ENCODE results near the gene NFATC2.

NFATC2 gene

DNA sequence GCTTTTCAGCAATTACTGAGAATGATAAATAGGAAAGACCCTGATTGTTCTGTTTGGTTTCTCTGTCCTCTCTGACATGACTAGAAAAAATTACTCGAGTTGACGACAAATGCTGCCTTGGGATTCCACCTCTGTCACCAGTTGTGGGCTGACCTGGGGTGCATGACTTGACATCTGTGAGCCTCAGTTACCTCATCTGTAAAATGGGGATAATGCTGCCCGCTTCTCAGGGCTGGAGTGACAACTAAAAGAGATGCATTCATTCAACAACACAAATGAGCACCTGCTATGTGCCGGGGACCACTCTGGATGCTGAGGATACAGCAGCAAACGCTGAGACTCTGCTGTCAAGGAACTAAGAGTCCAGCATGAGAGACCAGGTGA is 94.8 kb downstream of the NFATC2 start:
- no peak for DNase-seq

DNA sequence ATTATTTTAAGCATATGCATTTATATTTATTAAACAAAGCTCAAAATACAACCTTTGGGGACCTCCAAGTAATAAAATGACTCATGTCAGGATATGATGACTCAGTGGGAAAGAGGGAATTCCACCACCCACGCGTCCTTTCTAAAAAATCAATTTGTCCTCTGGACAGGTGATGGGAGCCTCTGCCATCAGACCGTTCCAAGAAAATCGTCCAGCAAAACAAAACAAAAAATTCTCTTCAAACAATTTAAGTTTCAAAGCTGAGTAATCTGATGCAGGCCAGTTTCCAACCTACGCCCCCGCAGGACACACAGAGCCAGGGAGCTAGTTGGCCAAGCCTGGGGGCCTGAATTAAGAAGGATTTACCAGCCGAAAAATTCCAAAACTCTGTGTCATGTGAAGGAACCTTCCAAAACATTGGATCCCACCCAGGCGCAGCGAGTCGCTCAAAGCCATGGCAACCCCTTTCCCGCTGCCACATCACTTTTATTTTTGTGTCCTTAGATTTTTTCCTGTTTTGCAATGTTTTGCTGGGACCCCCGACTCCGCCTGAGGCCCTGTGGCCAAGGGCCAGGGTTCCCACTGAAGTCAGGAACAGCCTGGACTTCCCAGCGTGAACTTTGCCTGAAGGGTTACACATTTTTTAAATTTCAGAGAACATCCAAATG is 95.3 kb downstream of the NFATC2 start:
- DNase-seq, result no peak

DNA sequence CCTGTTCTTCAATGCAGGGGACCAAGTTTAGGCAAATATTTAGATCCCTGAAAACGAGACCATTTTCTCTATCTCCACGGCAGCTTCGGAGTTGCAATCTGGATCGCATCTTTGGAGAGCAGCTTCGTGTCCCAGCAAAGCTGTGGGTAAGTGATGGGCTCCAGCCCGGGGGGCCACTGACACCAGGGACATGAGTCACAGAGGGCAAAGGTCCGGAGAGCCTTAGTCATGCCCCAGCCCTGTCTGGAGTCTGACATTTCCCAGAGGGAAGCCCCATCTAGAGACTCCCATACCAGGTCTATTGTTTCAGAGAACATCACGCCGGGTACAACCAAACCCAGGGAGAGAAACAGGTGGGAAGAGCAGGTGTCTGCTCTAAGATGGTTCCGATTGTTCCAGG is 95.9 kb downstream of the NFATC2 start:
- no peak for DNase-seq

DNA sequence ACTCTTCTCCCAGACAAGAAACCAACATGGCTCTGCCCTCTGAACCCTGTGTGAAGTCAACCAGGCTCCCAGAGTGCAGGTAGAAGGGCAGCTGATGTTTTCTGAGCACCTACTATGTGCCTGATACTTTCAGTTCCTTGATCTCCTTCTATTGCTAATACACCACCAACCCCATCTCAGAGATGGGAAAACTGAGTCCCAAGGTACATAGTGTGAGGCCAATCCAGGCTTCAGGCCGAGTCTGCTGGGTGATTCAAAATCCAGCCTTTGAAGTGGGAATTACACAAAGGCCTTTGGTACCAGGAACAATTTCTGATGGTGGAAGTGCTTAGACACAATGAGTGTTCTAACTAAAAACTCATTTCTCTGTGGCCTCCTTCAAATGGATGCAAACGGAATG is 96.3 kb downstream of the NFATC2 start:
- no peak for DNase-seq

DNA sequence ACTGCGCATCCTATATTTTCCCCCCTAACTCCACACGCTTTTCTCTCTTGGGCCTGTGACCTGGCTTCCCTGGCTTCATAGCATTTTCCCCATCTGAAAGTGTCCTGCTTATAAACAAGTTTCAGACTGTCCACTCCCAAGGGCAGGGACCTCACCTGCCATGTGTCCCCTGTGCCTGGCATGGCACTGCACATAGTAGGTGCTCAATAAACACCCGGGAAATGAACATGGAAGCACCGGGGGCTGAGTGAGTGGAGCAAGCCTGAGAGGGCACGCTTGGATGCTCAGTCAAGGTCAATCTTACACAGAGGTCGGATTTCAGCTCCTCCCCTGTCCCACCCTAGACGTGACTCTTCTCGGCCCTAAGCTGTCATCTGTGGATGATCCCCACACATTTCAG is 96.9 kb downstream of the NFATC2 start:
- DNase-seq, result no peak

DNA sequence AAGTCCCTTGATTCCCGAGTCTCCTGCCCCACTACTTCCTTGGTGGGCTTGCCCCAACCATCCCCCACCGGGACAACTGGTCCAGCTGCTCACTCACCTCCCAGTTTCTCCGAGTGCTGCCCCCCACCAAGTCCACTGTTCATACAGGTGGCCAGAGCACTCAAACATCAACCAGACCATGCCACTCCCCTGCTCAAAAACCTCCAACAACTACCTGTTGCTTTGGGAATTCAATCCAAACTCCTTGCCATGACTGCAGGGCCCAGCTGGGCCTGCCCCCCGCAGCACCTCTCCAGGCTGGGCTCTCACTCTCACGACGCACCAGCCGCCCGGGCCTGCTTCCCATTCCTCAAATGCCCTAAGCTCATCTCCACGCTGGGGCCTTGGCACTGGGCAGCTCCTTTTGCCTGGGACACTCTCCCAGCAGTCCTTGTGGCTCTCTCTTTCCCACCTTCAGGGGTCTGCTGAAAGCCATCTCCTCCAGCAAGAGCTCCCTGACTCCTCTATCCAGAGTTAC is 97.5 kb downstream of the NFATC2 start:
- DNase-seq, result no peak

DNA sequence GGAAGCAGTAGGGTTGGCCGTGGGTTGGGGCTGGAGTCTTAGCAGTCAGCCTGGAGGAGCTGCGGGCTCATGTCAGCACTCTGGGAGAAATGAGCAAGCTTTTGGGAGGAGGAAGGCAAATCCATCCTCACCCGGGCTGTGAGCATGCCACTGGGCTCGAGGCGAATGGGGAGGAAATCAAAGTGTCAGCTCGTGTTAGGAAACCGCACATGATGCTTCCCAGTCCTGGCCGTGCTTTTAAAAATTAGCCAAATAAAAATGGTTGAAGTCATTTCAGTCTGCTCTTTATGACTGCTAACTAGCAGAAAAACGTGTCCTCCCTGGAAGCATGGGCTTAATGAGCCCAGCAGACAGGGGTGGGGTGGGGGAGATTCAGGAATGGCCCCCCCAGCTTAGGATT is 98.1 kb downstream of the NFATC2 start:
- no peak for DNase-seq

DNA sequence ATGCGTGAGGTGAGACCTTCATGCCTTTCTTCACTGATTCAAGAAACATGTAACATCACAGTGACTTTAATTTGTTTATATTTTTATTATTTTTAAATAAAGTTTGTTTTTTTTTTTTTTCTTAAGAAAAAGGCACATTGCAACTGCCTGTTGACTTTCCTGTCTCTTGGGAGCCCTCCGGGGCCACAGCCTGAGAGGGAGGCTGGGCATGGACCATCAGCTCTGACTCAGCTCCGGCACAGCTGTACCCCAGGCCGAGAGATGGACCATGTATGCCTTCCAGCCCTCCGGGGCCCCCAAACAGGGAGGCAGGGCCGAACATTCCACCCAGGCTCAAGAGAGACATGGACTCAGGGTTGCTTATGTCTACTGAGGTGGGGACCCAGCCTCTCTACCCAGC is 99.9 kb downstream of the NFATC2 start:
- no peak for DNase-seq

DNA sequence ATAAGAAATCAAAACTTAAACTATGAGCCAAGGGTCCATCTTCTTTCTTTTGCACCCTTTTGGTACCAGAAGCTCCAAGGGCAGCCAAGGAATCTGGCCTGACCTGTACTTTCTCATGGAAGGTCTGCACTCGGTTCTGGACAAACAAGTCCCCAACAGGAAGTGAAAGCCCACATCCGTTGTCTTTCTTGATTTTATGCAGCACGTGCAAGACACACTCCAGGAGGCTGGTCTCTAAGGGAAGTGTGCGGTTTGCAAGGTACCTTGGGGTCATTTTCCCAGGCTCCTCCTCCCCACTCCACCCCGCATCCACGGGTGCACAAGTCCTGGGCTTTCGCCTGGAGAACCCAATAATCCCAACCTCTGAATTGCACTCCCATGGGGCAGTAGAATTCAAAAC is 101.9 kb downstream of the NFATC2 start:
- DNase-seq, result no peak

DNA sequence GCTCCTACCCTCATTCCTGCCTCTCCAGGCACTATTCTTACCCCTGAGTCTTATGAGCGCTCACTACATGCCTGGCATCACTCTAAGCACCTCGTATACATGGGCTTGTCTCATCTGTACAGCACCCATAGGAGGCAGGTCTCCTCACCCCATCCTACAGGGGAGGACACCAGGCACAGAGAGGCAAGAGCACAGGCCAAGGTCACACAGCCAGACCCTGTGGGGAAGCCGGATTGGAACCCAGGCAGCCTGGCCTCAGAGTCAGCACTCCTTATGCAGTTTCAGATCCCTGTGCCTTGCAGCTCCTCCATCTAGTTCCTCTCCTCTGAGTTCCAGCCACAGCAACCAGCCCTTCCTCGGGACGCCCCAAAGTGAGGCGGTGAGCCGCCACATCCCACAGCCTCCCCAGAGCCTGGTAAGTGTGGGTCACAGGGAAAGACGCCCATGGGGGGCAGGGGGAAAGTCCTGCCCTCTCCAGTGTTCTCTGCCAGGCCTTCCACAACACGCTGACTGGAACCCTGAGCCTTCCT is 103.3 kb downstream of the NFATC2 start:
- no peak for DNase-seq

DNA sequence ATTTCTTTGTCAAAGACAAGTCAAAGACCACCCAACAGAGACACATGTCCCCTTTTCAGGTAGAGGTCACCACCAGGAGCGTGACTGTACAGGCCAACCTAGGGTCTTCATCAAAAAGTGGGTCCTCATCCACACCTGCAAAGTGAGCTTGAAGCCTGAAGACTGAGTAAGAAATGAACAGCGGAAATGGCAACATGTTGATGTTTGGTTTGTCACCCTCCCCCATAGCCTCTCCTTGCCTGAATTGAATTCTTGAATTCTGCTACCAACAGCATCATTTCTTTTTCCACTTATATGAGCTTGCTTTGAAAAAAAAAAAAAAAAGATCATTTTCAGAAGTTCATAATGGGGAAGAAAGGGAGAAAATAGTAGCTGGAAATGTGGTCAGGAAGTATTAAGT is 104.4 kb downstream of the NFATC2 start:
- DNase-seq, result no peak

DNA sequence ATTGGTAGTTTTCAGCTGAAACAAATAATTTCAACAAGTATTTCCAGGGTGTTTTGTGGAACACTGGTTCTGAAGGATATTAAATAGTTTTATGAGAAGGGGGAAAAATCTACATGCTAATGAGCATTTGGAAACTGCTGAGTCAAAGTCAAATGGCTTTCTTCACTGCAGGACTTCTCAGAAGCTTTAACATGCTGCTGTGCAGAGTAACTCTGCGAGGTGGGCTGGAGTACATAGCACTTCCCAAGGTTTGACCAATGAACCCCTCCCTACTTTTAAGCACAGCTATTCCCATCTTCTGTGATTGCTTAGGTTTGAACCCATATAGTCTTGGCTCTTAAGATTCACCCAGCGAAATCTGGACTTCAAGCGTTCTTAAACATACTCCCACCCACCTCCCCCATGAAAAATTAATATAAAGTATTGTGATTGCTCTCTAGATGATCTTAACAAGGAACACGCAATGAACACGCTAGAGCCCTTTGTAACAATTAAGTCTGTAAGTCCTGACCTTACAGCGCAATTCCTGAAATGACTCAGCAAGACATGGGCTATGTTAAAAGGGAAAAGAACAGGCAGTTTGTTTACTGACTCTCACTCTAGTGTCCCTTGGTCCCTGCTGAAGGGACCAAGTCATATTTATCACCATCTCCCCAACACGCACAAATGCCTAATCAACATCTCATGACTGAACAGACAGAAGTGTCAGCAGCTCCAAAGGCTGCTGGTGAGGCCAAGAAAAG is 105.2 kb downstream of the NFATC2 start:
- no peak for DNase-seq

DNA sequence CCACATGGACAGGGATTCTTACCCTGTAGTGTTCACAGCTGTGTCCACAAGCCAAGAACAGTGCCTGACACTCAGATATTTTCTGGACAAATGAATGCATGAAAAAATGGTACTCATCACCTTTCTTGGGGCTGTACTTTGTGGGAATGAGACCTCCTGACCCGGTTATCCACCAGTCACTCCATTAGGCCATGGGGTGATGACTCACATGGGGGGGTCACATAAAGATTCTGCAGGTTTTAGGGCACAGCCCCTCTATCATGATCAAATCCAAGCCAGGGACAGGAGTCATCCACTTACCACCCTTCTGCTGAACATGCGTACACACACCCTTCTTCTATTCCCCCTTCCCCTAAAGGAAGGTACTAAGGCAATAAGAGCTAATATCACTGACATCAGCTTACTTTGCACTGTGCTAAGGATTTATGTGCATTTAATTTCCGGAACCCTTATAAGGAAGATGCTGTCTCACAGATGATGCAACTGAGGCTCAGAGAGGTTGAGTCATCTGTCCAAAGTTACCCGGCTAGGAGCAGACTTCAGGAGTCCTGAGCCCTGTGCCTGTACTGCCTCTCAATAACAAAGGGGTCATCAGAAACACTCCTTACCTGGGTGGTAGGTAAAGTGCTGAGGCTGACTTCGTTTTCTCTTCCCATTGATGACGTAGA is 107.8 kb downstream of the NFATC2 start:
- DNase-seq, result no peak

DNA sequence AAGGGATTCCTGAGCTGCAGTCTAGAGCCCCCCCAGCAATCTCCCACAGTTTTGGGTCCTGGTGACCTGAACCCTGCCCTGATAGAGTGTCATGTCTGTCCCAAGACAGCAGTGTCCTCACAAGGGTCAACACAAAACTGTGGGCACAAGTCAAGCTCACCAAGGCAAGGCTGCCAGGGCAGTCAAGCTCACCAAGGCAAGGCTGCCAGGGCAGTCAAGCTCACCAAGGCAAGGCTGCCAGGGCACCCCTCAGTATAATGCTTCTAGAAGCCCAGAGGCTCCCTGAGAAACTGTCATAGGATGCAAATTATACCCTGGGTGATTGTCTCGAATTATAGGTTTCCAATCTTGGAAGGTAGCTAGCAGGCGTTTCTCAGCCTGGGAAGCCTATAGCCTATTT is 108.5 kb downstream of the NFATC2 start:
- DNase-seq, result no peak

DNA sequence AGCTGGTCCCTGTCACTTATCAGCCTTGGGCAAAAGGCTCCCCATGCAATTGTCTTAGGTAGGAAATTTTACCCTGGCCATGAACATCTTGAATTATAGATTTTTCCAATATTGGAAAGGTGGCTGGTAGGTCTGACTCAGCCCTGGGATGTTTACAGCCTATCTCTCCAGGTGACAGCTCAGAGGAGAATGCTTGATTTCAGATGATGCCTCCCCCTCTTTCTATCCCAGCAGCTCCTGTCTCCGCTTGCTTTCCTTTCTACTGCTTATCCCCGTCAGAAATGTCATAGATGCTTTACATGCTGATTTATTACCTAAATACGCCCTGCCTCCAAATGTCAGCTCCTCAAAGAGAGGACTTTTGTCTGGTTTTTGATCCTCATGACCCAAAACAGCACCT is 109.6 kb downstream of the NFATC2 start:
- no peak for DNase-seq

DNA sequence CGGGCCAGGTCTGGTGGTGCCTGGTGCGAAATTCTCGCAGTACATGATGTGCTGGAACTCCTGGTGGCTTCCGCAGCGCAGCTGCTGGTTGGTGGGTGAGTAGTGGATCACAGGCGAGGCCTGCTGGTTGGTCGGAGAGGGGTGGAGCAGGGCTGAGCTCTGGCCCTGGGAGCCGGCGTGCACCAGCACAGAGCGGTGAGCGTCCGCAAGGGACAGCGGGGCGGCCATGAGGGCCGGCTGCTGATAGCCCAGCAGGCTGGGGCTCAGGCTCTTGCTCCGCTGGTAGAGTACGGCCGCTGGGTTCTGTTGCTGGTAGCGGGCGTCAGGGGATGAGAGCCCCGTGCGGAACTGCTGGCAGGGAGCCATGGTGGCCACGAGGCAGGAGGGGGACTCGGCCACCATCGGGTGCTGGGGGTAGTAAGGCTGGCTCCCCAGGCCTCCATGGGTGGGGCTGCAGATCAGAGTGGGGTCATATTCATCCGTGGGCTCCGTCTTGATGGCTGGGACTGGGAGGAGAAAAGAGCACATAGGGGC is 110.2 kb downstream of the NFATC2 start:
- no peak for DNase-seq

DNA sequence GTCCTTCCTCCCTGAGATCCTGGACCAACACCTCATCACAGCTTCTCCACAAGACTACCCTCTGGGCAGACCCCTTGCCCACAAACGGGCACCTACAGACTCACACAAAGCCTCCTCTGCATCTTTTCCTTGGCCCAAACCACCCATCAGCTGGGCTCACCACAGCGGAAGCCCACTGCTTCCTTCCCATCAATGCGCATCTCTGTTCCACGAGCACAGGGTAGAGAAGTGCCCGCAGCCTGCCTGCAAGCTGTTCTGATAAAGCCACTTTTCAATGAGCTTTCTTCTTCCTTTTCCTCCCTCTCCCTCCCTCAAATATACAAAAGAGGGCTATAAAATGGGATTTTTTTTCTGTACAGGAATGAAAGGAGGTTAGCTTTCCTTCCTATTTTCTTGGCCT is 111.2 kb downstream of the NFATC2 start:
- no peak for DNase-seq

DNA sequence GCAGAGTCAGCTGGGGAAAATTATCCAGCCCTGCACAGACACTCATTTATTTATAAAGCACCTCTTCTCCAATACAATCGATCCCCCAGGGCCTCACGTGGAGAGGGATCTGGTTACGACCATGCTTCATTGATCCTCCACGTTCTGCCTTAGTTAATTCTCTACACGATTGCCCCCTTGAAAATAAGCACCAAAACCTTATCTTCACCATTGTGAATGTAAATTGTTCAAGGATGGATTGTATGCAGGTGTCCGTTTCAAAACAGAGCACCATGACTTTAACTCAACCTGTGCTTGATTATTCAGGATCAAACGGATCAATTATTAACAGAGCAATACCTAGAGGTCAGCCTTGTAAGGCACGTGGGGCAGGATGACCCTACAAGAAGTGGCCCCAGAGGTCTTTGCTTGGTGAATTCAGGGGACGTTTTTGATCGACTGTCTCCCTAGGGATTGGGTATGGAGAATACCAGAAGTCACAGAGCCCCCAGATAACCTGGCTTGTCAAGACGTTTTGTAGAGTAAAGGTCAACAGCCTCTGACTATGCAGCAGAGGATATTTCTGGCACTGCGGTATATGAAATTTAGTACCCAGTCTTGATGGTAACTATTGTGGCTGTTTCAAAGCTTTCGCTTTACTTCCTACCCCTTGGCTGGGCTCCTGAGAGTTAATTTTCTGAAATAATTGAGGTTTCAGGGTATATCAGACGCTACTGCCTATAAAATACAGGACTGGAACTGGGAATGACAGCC is 112.1 kb downstream of the NFATC2 start:
- DNase-seq, result peak; percentile 30

DNA sequence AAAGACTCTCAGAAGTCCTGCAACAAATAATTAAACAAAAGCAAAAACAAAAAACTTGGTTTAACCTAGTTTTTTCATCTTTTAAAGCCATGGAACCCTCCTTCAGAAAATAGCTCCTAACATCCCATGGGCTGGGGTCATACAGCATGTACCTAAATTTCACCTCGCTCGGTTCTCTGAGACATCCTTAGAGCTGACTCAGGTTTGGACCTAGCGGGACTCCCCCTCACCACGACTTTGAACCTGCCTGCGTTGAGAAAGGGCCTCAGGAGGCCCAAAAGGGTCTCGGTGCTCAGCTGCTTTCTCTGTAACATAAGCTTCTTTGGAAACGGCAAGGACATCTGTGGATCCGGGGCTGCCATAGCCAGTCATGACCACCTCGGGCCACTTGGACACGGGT is 112.8 kb downstream of the NFATC2 start:
- DNase-seq, result no peak

DNA sequence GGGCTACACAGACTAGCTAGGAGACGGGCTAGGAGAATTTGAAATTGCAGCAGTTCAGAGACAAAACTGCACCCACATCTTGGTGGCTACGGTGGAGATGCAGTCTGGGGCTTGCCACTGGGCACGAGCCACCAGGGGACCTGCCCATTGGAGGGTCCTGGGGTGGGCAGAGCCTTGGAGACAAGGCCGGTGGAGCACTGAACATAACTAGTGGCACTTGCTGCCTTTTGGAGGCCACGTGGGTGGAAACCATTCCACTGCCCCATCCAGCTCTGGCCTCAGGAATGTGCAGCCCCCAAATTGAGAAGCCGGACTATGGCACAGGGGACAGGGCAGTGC is 113.4 kb downstream of the NFATC2 start:
- DNase-seq, result no peak

DNA sequence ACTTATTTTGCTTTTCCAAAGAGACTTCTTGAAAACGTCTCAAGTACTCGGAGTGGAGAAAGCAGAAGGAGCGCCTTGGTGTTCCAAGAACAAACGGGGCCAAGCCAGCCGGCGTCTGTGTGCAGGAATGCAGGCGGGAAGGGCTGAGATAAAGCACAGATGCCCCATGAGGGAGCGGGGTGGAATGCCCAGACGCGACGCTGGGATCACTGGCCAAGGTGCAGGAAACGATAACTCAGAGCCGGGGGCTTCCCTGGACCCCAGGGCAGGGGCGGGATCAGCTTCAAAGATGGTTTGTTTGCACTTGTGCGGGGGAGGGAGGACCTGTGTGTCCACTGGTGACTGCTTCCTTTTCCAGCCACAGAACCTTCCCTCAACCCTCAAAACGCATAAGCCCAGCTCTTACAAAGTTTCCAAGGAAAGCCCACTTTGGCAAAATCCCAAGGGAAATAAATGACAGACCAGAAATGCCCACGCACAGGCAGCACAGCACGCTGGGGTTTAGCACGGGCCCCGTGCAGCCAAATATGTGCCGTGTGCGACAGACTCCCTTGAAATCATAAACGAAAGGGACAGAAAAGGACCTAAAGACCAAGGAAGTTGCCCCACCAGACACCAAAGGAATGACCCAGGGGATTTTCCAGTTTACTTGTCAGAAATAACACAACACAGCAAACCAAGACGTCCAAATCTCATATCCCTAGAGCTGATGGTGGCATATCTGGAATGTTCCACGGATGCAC is 113.9 kb downstream of the NFATC2 start:
- DNase-seq, result no peak

DNA sequence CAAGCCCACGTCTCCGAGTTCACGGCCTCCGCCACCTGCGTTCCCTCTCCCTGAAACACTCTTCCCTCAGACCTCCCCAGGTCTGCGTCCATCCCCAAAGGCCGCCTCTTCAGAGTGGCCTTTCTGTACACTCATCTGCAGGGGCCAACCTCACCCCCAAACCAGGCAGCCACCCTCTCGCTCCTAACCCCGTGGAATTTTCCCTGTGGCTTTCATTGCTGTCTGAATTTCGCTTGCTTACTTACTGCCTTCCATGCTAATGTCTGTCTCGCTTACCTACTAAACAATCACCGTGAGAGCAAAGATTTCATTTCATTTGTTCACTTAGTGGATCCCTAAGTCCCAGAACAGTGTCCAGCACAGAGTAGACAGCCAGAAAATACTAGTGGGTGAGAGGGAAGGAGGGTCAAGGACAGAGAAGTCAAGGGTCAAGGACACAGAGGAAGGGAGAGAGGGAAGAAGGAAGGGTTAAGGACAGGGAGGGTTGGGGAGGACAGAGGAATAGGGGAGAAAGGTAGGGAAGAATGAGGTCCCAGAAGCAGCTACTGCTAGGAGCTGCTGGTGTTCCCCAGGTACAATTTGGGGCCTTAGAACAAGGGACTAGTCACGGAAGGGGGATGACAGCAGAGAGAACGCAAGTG is 114.7 kb downstream of the NFATC2 start:
- no peak for DNase-seq
